ENCODE data around the gene HMGB2.

HMGB2 gene

DNA sequence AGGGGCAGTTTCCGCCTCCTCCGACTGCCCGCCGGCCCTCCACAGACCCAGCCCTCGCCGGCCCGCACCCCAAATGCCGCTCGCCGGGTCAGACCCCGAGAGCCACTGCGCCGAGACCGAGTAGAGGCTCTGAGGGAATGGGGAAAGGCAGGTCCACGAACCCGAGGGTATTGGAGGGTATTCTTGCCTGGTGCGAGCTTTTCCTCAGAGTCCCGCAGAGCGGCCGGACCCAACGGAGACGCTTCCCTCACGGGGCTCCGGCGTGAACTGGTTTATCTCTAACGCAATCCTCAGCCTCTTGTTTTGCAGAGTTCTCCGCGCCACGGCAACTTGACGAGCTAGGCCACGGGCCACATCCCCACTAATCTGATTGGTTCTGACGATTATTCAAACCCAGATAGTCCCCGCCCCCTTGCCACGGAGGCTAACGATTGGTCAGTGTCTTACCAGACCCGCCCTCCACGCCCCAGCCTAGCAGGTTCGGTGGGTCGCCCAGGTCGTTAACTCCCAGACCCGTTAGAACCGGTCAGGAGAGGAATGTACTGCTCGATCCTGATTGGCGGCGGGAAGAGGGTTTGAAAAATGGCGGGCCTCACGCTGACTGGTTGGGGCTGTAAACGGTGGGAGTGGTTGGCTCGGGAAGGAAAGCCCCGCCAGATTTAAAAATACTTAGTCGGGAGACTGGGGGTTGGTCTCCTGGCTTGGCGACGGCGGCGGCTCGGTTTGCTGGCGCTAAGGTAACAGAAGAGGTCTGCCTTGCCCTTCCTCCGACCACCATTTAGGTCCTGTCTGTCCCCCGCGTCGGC lies at the start of gene HMGB2:
Gene HMGB2, minus strand, starts transcription at position 274 of the 806 bp plus-strand sequence. CDS start 709 bp downstream, outside the sequence.
- DNase-seq (ENCODE audit: low spot score): peak; percentile 99

DNA sequence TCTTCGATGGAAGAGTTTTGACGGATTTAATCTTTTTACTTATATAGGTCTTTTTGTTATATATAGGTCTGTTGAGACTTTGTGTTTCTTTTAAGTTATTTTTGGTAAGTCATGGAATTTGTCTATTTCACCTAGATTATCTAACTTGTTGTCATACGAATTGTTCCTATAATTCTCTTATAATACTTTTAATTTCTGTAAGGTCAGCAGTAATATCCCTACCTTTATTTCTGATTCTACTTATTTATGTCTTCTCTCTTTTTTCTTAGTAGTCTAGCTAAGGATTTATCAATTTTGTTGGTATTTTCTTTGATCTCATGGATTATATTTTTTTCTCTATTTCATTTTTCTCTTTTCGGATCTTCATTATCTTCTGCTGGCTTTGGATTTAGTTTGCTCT lies 48.2 kb upstream of the HMGB2 start:
- DNase-seq (ENCODE audit: low spot score): no peak

DNA sequence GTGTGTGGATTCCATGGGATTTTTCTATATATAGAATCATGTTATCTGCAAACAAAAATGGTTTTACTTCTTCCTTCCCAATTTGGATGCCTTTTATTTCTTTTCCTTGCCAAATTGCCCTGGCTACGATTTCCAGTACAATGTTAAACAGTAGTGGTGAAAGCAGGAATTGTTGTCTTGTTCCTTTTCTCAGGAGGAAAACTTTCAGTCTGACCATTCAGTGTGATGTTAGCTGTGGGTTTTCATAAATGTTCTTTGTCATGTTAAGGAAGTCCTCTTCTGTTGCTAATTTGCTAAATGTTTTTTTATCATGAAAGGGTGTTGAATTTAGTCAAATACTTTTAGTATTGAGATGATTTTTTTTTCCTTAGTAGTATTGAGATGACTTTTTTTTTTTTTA lies 47.5 kb upstream of the HMGB2 start:
- no peak for DNase-seq (ENCODE audit: low spot score)

DNA sequence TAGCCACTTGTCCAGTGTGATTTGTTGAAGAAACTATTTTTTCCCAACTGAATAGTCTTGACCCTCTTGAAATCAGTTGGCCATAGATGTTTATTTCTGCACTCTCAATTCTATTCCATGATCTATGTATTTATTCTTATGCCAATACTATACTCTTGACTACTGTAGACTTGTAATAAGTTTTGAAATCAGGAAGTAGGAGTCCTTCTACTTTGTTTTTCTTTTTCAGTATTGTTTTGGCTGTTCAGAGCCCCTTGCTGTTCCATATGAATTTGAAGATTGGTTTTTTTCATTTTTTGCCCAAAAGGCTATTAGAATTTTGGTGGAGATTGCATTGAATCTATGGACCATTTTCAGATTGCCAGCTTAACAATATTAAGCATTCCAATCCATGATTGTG lies 46.8 kb upstream of the HMGB2 start:
- no peak for DNase-seq (ENCODE audit: low spot score)

DNA sequence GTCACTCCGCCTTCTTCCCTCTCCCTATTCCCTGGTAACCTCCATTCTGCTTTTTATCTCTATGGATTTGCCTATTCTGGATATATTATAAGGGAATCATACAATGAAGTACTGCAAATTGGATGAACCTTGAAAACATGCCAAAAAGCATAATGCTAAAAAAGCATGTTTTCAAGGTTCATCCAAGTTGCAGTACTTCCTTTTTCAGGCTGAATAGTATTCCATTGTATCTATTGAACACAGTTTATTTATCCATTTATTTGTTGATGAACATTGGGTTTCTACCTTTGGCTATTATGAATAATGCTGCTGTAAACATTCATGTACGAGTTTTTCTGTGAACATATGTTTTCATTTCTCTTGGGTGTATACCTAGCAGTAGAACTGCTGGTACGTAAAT lies 45.8 kb upstream of the HMGB2 start:
- DNase-seq (ENCODE audit: low spot score): no peak

DNA sequence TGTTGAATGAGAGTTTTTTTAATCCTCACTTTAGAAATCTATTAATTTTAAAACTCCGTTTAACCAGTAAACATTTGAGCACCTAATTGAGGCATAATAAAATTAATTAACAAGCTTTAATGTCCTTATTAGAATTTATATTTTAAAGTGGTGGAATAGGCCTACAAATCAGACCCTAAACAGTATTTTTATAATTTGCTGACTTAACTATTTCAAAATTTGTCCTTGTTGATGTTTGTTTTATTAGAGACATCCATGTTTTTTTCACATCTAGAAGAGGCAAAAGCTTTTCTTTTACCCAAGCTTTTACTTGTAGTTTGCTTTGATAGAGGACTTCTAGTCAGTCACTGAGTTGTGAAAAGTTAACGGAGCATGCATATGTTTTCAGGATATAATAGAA lies 40.4 kb upstream of the HMGB2 start:
- no peak for DNase-seq (ENCODE audit: low spot score)

DNA sequence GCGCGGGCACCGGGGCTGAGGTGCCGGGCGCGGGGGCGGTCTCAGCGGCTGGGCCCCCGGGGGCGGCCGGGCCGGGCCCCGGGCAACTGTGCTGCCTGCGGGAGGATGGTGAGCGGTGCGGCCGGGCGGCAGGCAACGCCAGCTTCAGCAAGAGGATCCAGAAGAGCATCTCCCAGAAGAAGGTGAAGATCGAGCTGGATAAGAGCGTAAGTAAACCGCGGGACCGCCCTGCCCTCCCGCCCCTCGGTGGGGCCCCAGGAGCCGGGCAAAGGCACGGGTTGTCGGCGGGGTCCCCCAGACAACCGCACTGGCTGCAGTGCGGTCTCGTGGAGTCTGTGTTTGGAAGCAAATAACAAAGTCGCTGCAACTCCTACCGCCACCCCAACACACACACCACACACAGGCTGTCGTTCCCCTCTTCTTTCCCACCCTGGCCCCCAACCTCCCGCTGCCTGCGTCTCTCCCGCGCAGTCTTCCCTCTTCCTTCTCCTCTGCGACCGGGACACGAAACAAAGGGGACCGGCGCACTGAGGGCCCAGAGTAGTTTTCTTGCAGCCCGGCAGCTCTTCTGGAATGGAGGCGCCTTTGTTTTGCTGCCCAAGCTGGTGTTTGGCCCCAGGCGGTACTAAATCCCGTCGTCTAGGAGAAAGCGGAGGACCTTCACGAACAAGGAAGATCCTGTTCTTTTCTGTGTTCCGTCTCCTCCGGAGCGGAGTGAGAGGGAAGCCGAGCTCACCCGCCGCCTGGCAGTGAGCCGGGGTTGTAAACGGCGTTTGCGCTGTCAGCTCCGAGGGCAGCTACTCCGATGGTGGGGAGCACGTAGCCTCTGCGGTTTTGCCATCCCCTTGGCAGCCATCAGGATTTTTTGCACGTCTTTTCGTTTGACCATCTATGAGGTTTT lies 37.4 kb upstream of the HMGB2 start:
- peak; percentile 70 for DNase-seq (ENCODE audit: low spot score)

DNA sequence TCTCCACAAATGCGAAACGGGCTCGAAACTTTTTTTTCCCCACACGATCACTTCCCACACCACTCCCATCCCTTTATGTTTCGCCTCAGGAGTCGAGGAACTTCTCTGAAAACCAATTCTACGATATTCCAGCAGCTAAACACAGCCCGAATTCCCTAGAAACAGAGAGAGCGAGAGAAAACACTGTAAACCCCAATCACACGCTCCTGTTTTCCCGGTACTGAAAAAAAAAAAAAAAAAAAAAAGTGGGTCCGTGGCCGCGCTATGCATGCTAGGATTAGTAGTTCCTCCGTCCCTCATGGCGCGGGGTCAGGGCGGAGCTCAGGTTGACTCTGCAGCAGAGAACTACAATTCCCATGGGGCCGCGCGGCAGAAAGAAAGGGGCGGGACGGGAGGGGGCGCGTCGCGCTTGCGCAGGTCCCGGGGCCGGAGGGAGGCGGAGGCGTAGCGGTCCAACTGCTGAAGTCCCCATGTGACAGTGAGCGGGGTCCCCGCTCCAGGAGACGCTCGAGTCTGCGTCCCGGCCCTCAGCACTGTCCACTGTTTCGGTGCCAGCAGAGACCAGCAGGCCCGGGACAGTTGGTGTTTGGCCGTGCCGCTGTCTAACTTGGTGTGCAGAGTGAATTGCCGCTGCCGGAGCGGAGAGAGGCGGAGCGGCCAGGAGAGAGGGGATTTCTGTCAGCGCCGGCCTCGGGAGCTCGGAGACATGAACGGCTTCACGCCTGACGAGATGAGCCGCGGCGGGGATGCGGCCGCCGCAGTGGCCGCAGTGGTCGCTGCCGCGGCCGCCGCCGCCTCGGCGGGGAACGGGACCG lies 36.5 kb upstream of the HMGB2 start, which contains the start of gene SAP30:
Gene SAP30, plus strand, starts transcription at position 478 of the 815 bp plus-strand sequence. Its CDS starts 229 bp downstream, at position 707.
- DNase-seq (ENCODE audit: low spot score): peak; percentile 97

DNA sequence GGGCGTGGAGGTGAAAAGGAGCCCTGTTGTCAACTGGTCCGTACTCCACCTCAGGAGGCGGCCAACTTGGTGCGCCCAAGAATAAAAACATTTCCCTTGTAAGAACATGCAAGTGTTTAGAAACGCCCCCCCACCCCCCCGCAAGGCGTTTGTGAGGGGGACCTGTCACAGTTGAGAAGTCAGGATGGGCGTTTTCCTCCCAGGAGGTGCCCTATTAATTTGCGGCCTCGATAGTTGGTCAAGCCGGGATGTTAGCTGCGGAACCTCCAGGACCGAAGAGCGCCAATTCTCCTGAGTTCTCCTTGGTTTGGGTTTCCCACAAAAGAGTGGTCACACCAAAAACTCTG lies 35.9 kb upstream of the HMGB2 start:
- DNase-seq (ENCODE audit: low spot score): no peak

DNA sequence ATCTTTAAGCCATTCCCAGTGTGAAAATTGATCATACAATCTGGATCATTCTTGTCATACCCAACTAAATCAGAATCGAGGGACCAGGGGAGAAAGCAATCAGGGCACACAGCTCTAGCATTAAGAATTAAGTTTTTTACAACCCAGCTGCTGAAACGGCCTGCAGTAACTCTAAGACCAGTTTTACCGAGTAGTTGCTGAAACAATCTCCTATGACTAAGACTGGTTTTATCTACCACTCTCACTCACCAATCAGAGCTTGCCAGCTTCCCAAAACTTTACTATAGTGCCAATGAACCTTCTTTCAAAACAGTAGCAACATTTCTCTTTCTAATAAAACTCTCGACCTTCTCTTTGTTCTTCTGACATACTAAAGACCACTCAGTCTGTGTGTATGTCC lies 33.8 kb upstream of the HMGB2 start:
- DNase-seq (ENCODE audit: low spot score): peak; percentile 59

DNA sequence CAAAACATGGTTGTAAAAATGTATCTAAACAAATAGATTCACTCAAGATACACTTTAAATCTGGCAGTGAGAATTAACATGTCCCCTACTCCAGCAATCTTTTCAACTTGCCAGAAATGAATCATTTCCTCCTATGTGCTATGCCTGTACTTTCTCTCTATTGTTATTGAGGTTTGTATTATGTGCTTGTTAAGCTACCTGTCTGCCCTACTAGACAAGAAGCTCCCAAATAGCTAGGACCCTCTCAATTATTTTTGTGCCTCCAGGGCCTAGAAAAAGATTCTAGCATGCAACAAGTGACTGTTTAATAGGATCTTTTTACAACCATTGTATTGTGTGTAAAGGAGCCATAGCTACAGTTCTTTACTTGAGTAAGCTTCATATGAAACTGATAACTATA lies 33.1 kb upstream of the HMGB2 start:
- DNase-seq (ENCODE audit: low spot score): peak; percentile 9

DNA sequence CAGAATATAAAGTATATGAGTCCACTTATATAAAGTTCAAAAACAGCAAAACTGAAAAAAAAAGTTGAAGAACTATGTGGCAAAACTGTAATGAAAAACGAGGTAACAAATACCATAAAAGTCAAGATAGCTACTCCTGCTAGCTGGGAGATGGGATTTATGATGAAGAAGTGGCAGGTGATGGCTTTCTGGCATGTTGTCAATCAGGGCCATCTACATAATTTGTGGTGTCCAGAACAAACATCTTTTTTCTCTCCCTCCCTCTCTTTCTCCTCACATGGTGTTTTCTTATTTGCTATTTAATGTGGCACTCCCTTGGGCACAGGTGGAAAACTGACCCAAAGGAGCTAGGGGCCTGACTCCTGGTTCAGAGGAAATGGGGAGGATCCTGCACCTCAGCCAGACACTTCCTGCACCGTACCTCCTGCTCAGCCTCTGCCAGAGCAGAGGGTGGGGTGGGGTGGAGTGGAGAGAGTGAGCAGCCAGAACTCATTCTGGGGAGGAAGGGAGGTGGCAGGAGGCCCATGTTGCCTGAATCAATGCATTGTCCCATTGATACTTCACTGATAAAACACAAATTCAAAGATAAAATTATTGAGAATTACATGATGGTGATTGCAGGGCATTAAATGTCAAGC lies 31.3 kb upstream of the HMGB2 start:
- peak; percentile 13 for DNase-seq (ENCODE audit: low spot score)

DNA sequence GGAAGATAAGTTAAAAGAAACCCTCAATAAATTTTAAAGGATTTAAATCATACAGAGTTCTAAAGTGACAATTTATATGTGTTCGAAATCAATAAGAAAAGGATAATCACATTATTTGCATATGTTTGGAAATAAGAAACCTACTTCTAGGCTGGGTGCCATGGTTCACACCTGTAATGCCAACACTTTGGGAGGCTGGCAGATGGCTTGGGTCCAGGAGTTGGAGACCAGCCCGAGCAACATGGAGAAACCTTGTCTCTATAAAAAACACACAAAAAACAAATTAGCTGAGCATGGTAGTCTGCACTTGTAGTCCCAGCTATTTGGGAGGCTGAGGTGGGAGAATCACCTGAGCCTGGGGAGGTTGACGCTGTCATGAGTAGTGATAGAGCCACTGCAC lies 28.5 kb upstream of the HMGB2 start:
- no peak for DNase-seq (ENCODE audit: low spot score)

DNA sequence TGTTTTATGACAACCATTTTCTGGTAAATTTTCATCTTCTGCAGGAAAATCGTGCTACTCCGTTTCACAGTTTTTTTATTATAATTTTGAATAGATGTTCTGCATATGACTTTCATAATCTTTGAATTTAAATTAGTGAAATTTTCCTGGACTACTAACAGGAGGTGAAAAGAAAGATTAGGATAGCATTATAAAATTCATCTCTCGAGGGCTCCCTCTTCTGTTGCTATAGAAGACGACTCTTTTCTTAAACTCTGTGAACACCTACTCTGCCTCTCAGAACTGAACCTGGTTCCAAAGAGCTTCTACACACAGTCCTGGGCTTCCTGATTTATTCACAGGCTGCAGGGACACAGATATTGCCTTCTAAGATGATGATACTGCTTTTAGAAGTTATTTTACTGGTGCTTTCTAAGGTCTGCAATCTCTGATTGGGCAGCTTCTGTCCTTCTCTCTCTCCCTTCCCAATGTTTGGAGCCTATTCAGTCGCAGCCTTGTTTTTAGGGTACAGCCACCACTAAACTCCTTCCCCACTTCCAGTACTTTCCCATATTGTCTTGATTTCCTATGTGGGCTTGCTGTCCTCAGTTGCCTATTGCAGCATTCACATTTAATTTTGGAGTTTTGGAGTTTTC lies 26.5 kb upstream of the HMGB2 start:
- peak; percentile 32 for DNase-seq (ENCODE audit: low spot score)

DNA sequence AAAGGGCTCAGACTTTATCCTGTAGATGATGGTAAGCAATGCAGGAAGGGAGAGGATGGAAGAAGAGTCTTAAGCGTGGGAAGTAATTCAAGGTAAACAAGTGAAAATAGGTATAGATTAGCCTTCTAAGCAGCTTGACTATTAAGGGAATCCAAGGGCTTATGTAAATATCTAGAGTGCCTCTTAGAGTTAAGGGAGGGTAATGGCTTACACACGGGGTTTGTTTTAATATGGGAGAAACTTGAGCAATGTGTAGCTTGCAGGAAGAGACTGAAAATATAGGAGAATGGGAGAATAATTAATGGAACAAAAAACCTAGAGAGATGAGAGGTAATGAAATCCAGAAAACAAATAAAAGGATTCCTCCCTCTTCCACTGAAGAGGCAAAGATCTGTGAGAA lies 23.8 kb upstream of the HMGB2 start:
- DNase-seq (ENCODE audit: low spot score): no peak

DNA sequence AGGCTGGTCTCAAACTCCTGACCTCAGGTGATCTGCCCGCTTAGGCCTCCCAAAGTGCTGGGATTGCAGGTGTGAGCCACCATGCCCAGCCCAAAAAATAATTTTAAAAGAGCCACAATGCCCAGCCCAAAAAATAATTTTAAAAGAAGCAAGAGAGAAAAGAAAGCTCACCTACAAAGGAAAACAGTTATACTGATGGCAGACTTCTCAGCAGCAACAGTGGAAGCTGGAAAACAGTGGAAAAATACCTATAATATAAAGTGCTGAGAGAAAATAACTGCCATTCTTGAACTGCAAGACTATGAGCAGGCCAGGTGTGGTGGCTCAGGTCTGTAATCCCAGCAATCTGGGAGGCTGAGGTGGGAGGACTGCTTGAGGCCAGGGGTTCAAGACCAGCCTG lies 13.3 kb upstream of the HMGB2 start:
- DNase-seq (ENCODE audit: low spot score): no peak

DNA sequence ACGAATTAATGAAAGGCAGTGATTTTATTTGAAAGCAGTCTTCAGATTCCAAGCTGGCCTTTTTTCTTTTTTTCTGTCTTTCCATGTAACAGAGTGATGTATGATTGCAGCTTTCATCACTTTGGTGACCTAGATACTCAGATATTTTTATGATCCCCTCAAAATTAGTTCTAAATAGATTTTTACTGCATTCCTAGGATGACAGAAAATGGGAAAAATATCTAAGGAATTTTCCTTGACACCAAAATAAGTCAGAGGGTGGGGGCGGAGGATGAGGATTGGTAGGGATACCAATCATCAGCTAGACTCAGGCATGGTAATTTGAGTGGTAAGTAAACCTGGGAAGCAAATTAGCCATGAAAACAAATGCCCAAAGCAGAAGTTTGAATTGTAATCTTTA lies 11.9 kb upstream of the HMGB2 start:
- no peak for DNase-seq (ENCODE audit: low spot score)

DNA sequence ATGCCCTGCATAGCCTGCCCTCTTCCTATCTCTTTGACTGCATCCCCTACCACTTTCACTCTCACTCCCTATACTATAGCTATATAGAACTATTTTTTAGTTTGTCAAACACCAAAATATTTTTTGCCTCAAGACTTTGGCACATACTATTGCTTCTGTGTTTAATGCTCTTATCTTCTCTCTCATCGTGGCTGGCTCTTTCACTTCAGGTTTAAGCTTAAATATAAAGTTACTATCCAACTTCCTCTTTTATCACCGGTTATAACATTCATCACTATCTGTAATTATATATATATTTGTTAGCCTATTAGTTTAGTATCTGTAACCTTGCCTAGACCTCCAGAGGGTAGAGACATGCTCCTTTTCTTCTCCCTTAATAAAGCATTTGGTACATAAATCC lies 11.5 kb upstream of the HMGB2 start:
- no peak for DNase-seq (ENCODE audit: low spot score)

DNA sequence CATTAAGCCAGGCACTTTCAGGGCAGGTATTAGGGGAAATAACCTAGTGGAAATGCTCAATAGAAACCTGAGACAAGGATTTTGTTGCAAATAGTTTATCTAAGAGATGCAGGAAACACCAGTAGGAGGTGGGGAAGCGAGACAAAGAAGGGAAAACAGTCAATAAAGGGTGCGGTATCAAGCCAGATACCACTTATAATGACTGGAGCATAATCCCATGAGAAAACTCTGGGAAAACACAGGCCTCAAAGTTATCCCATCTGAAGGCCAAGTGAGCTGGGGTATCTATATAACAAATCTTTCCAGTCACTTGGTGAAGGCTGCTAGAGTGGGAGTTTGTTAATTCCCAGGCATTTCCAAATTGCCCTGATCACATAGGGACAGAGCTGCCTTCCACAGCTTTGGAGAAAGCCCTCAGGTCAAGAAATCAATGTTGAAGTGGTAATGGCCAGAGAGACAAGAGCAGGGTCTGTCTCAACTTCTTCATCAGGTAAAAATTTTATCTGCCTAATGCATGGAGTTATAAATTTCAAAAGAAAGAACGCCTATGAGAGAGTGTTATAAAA lies 9.8 kb upstream of the HMGB2 start:
- DNase-seq (ENCODE audit: low spot score): no peak

DNA sequence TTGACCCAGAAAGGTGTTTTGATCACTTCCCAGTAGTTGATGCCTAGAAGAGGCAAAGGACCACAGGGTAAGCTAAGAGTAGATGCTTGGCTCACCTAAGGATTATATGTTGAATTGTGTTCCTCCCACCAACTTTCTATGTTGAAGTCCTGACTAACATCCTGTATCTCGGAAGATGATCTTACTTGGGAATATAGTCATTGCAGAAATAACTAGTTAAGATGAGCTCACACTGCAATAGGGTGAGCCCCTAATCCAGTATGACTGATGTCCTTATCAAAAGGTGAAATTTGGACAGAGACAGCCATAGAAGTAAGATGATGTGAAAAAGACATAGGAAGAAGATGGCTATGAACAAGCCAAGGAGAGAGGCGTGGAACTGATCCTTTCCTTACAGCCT lies 3.3 kb upstream of the HMGB2 start:
- no peak for DNase-seq (ENCODE audit: low spot score)

Measured in hematopoietic multipotent progenitor cell treated with erythropoietin and hydrocortisone succinate and interleukin-3 and kit ligand, for 17 days (in vitro differentiated cells).